ENCODE measurements around the gene CLUH. TPM values are rescaled to one million over a fixed set of nuclear protein-coding genes. Genes with fewer than 3 reads are reported as not detected.

The CLUH gene
- total and polyA plus RNA-seq, 5 donors from 2014 or later, result 3.4 to 43.1 (median 4.5) TPM

DNA sequence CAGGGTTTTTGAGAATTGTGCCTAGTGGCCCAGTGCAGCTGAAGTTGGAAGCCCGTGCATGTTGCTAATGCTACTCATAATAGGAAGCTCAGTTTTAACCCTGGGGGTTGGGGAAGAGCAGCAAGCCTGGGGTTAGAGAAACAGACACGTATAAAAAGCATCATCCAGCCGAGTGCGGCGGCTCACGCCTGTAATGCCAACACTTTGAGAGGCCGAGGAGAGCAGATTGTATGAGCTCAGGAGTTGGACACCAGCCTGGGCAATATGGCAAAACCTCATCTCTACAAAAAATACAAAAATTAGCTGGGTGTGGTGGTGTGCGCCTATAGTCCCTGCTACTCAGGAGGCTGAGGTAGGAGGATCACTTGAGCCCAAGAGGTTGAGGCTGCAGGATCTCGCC, 2.3 kb upstream of the CLUH start:
- Mint-ChIP-seq H3K4me3 (peak overlapping the region in 1 of 4 donors; percentile 68), H3K27ac (no peak overlapping the region)

DNA sequence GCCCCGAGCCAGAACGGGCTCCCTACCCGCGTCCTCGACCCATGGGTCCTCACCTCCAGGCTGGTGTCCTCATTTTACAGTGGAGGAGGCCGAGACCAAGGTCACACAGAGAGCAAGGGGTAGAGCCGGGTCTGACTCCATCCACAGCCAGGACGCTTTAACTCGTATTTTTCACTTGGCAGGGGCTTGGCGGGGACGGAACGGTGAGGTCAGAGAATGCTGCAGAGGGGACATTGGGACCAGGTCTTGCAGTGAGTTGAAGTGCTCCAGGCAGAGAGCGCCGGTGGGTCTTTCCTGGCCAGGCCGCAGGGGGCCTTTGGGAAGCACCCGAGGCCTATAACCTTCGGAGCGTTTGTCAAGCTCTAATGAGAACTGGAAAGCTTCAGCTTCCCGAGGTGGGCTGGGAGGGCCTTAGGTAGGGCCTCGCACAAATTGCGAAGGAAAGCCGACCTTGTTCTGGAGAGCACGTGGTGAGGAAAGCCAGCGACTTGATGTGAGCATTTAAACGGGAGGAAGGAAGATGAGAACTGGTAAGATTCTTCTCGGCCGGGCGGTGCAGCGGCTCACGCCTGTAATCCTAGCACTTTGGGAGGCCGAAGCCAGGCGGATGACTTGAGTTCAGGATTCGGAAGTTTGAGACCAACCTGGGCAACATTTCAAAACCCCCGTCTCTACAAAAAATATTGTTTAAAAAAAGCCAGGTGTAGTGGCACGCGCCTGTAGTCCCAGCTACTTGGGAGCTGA, 908 bp upstream of the CLUH start:
- Histone ChIP-seq H3K27me3 (ENCODE audit: control insufficient read depth, insufficient read depth, low read length) (no peaks in the 10 kb centered on the region), H3K9me3 (ENCODE audit: control insufficient read depth in 2 of 2, low read length in 2 of 2) (no peaks in the 10 kb centered on the region), H3K27ac (ENCODE audit: insufficient read depth, low read length, poor library complexity, severe bottlenecking) (peak overlapping the region; percentile 51), H3K36me3 (ENCODE audit: control insufficient read depth, insufficient read depth, low read length) (no peaks in the 10 kb centered on the region), H3K4me3 (ENCODE audit: low read depth, low read length) (peak overlapping the region; percentile 71), H3K4me1 (ENCODE audit: control insufficient read depth, insufficient read depth, low read length, poor library complexity, severe bottlenecking) (peaks cover 33% of the 10 kb centered on the region)
- Mint-ChIP-seq H3K4me3 (peak overlapping the region; percentile 79 to 93 (median 84)), H3K9me3 (peaks cover 0 to 2% (median 0%) of the 10 kb centered on the region in 7 donors), H3K27ac (peak overlapping the region; percentile 26 to 76 (median 75)), H3K4me1 (peaks cover 10 to 38% (median 25%) of the 10 kb centered on the region in 4 donors), H3K27me3 (no peaks in the 10 kb centered on the region), H3K36me3 (no peaks in the 10 kb centered on the region)
- ATAC-seq (ENCODE audit: low read depth in 2 of 2) (no peak), DNase-seq (no peak)

More for the DNA sequence above, 2.3 kb upstream of the CLUH start:
- ATAC-seq (ENCODE audit: low read depth in 2 of 2), result no peak
- Histone ChIP-seq H3K27me3 (ENCODE audit: control insufficient read depth, insufficient read depth, low read length) (no peaks in the 10 kb centered on the region), H3K4me1 (ENCODE audit: control insufficient read depth, insufficient read depth, low read length, poor library complexity, severe bottlenecking) (peaks cover 29% of the 10 kb centered on the region), H3K36me3 (ENCODE audit: control insufficient read depth, insufficient read depth, low read length) (no peaks in the 10 kb centered on the region), H3K9me3 (ENCODE audit: control insufficient read depth in 2 of 2, low read length in 2 of 2) (no peaks in the 10 kb centered on the region), H3K27ac (ENCODE audit: insufficient read depth, low read length, poor library complexity, severe bottlenecking) (no peak overlapping the region), H3K4me3 (ENCODE audit: low read depth, low read length) (no peak overlapping the region)
- Mint-ChIP-seq H3K36me3 (no peaks in the 10 kb centered on the region), H3K27me3 (no peaks in the 10 kb centered on the region), H3K4me1 (peaks cover 10 to 31% (median 22%) of the 10 kb centered on the region in 4 donors), H3K9me3 (peaks cover 0 to 4% (median 0%) of the 10 kb centered on the region in 7 donors)
- DNase-seq, result no peak

DNA sequence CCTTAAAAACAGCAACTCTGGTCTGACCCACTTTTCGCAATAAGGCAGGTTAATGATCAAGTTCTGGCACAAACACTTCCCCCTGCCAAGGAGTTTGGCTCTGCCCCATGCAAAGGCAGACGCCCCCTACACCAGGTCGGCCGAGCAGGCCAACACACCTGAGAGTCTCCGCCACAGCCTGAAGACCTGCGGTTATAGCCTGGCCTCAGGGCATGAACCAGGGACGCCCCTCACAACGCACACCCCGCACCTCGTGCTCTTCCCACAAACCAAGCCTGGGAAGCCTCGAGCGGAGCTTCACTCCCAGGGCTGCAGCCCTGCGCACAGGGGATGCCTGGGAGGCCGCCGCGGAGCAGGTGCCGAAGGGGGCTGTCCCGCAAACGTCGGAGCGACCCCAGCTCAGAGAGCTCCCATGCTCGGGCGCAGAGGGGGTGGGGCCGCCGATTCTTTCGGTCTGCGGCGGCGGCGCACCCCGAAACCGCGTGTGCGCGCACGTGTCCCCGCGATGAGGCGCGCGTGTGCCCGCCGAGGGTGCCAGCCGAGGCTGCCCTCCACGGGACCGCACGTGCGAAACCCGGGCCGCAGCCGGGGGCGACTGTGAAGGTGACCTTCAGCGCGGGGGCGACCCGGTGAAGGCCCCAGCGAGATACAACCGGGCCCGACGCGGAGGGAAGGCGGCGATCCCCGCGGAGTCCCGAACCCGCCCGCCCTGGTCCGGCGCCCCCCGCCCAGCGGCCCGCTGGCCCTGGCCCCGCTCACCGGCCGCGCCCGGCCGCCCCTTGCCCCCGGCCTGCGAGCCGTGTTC, 559 bp downstream of the CLUH start:
- Histone ChIP-seq H3K4me1 (ENCODE audit: control insufficient read depth, insufficient read depth, low read length, poor library complexity, severe bottlenecking) (peaks cover 33% of the 10 kb centered on the region), H3K27ac (ENCODE audit: insufficient read depth, low read length, poor library complexity, severe bottlenecking) (peak overlapping the region; percentile 51), H3K36me3 (ENCODE audit: control insufficient read depth, insufficient read depth, low read length) (no peaks in the 10 kb centered on the region), H3K27me3 (ENCODE audit: control insufficient read depth, insufficient read depth, low read length) (no peaks in the 10 kb centered on the region), H3K9me3 (ENCODE audit: control insufficient read depth in 2 of 2, low read length in 2 of 2) (no peaks in the 10 kb centered on the region), H3K4me3 (ENCODE audit: low read depth, low read length) (peak overlapping the region; percentile 41)
- DNase-seq (peak in 2 of 3 donors; percentile 19 to 52), ATAC-seq (ENCODE audit: low read depth in 2 of 2) (peak; percentile 1 to 11)
- peaks cover 10 to 43% (median 25%) of the 10 kb centered on the region in 4 donors for H3K4me1 Mint-ChIP-seq
- no peaks in the 10 kb centered on the region for H3K36me3 Mint-ChIP-seq
- H3K9me3 Mint-ChIP-seq, result peaks cover 0 to 2% (median 0%) of the 10 kb centered on the region in 7 donors
- no peaks in the 10 kb centered on the region for H3K27me3 Mint-ChIP-seq
- H3K4me3 Mint-ChIP-seq, result peak overlapping the region; percentile 85 to 96 (median 89)
- peak overlapping the region in 2 of 3 donors; percentile 82 to 88 for H3K27ac Mint-ChIP-seq

DNA sequence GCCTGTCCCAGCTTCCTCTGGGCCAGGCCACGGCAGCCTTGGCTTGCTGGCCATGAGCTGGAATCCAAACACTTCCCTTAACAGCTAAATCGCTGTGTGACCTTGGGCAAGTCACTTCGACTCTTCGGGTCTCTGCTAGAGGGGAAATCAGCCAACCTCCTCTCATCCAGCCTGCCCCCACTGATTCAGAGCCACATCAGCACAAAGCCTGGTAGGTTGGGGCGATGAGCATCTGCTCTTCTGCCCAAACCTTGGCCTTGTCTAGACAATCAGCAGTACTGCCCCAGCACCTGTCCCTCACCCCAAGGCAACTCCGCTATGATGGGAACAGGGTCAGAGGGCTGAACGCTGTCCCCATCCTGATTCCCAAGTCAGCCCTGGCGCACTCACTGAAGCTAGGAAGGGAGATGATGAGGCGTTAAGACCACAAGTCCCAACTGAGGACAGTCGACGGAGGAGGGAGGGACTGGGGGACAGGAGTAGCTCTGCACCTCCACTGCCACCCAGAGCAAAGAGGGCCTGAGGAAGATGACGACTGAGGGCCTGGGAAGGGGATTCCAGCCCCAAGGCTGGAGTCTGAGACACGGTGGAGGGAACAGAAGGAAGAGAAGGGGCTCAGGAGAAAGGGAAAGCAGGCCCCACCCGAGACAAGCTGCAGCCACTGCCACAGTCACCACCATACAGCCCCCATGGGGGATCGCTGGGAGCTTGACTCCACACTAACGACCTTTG, 1.3 kb downstream of the CLUH start:
- Mint-ChIP-seq H3K36me3 (no peaks in the 10 kb centered on the region), H3K4me1 (peaks cover 10 to 47% (median 26%) of the 10 kb centered on the region in 4 donors), H3K27ac (peak overlapping the region; percentile 82 to 96 (median 88)), H3K9me3 (peaks cover 0 to 2% (median 0%) of the 10 kb centered on the region in 7 donors), H3K4me3 (peak overlapping the region; percentile 85 to 96 (median 89)), H3K27me3 (no peaks in the 10 kb centered on the region)
- Histone ChIP-seq H3K4me1 (ENCODE audit: control insufficient read depth, insufficient read depth, low read length, poor library complexity, severe bottlenecking) (peaks cover 33% of the 10 kb centered on the region), H3K9me3 (ENCODE audit: control insufficient read depth in 2 of 2, low read length in 2 of 2) (no peaks in the 10 kb centered on the region), H3K4me3 (ENCODE audit: low read depth, low read length) (peak overlapping the region; percentile 41), H3K36me3 (ENCODE audit: control insufficient read depth, insufficient read depth, low read length) (no peaks in the 10 kb centered on the region), H3K27me3 (ENCODE audit: control insufficient read depth, insufficient read depth, low read length) (no peaks in the 10 kb centered on the region), H3K27ac (ENCODE audit: insufficient read depth, low read length, poor library complexity, severe bottlenecking) (no peak overlapping the region)
- DNase-seq (no peak), ATAC-seq (ENCODE audit: low read depth in 2 of 2) (no peak)

DNA sequence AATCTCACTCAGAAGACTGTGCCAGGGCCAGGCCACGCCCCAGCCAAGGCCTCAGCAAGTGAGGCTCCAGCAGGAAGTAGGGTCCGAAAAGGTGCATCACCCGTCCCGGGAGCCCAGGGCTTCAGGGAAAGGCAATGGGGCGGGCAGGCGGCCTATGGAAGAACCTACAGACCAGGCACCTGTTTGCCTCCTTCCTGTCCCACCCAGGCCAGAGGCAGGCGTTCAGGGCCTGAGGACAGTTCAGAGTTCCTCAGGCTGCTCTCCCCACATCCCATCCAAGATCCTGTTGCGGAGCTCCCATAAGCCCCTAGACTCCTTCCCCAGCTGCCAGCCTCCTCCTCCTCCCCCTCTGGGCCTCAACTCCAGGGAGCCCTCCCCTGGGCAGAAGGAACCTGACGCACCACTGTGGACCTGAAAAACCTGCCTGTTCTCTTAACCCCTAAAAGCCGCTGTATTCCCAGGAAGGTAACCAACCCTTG, 2.3 kb downstream of the CLUH start:
- ATAC-seq (ENCODE audit: low read depth in 2 of 2), result no peak
- no peaks in the 10 kb centered on the region for H3K9me3 ChIP-seq (ENCODE audit: control insufficient read depth in 2 of 2, low read length in 2 of 2)
- Mint-ChIP-seq H3K4me3 (peak overlapping the region; percentile 69 to 87 (median 80)), H3K36me3 (no peaks in the 10 kb centered on the region), H3K27me3 (no peaks in the 10 kb centered on the region), H3K9me3 (peaks cover 0 to 2% (median 0%) of the 10 kb centered on the region in 7 donors), H3K4me1 (peaks cover 10 to 51% (median 27%) of the 10 kb centered on the region in 4 donors), H3K27ac (peak overlapping the region in 2 of 3 donors; percentile 69 to 82)
- H3K4me3 ChIP-seq (ENCODE audit: low read depth, low read length), result no peak overlapping the region
- H3K36me3 ChIP-seq (ENCODE audit: control insufficient read depth, insufficient read depth, low read length), result no peaks in the 10 kb centered on the region
- no peaks in the 10 kb centered on the region for H3K27me3 ChIP-seq (ENCODE audit: control insufficient read depth, insufficient read depth, low read length)
- H3K27ac ChIP-seq (ENCODE audit: insufficient read depth, low read length, poor library complexity, severe bottlenecking), result no peak overlapping the region
- peaks cover 33% of the 10 kb centered on the region for H3K4me1 ChIP-seq (ENCODE audit: control insufficient read depth, insufficient read depth, low read length, poor library complexity, severe bottlenecking)
- DNase-seq, result peak in 1 of 3 donors; percentile 17

DNA sequence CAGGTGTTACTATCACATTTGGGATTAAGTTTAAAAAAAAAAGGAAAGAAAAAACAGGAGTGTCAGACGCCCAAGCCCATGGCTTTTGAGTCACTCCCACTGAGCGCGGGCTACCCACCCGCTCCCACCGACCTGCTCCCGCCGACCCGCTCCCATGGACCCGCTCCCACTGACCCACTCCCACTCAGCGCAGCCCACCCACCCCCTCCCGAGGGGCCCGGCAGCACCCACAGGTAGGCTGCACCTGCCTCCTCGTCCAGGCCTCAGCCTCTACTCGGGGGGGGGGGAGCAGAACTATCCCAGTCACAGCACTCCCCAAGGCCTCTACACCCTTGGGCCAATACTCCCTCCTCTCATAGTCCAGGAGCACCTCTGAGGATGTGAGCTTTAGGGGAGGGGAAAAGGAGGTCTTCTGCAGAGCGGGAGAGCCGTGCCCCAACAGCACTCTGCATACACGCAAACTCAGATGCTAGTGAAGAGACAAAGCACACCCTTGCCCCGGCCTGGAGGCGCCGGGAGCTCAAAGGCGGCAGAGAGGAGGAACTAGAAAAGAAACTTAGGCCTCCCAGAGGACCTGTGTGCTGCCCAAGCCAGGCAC, 2.9 kb downstream of the CLUH start:
- Histone ChIP-seq H3K36me3 (ENCODE audit: control insufficient read depth, insufficient read depth, low read length) (no peaks in the 10 kb centered on the region), H3K9me3 (ENCODE audit: control insufficient read depth in 2 of 2, low read length in 2 of 2) (no peaks in the 10 kb centered on the region), H3K27me3 (ENCODE audit: control insufficient read depth, insufficient read depth, low read length) (no peaks in the 10 kb centered on the region), H3K4me1 (ENCODE audit: control insufficient read depth, insufficient read depth, low read length, poor library complexity, severe bottlenecking) (peaks cover 33% of the 10 kb centered on the region), H3K4me3 (ENCODE audit: low read depth, low read length) (no peak overlapping the region), H3K27ac (ENCODE audit: insufficient read depth, low read length, poor library complexity, severe bottlenecking) (no peak overlapping the region)
- peaks cover 0 to 2% (median 0%) of the 10 kb centered on the region in 7 donors for H3K9me3 Mint-ChIP-seq
- peak overlapping the region; percentile 61 to 87 (median 72) for H3K4me3 Mint-ChIP-seq
- no peak for DNase-seq
- peak overlapping the region in 1 of 3 donors; percentile 82 for H3K27ac Mint-ChIP-seq
- H3K36me3 Mint-ChIP-seq, result no peaks in the 10 kb centered on the region
- peaks cover 10 to 50% (median 27%) of the 10 kb centered on the region in 4 donors for H3K4me1 Mint-ChIP-seq
- ATAC-seq (ENCODE audit: low read depth in 2 of 2), result no peak
- H3K27me3 Mint-ChIP-seq, result no peaks in the 10 kb centered on the region
